Amniotic epithelial cell (primary cell): Measurements from ENCODE around the gene ARHGAP33.
"Not testable (repeated sequence)": the region's sequence is repeated elsewhere in the genome, so short reads cannot be mapped to it uniquely, and the experiment has no call there.

Experiments used
- DNase-seq: peaks from one replicate; pipeline ENCODE4 v3.0.0-alpha.2; 2010; ENCODE audit warnings: low read depth

ARHGAP33 gene

GRCh38 chr19:35755131-35755549 is 20.2 kb upstream of the ARHGAP33 start:
- DNase-seq: no peak

GRCh38 chr19:35755550-35756376 is 19.6 kb upstream of the ARHGAP33 start:
- DNase-seq: peak; percentile 71

GRCh38 chr19:35756377-35757230 is 18.8 kb upstream of the ARHGAP33 start, which contains the start of gene HSPB6:
Gene HSPB6, minus strand, starts transcription at chr19:35757029. Its CDS starts 21 bp downstream, at chr19:35757008.
- DNase-seq: peak; percentile 48

GRCh38 chr19:35757231-35757748 is 18.1 kb upstream of the ARHGAP33 start:
- peak; percentile 99 for DNase-seq

GRCh38 chr19:35757749-35758608 is 17.4 kb upstream of the ARHGAP33 start, which contains the start of gene PROSER3:
Gene PROSER3, plus strand, starts transcription at chr19:35758176. Its CDS starts 40 bp downstream, at chr19:35758216.
- peak; percentile 100 for DNase-seq

- DNase-seq: no peak
Measured at GRCh38 chr19:35759697-35760096, 15.7 kb upstream of the ARHGAP33 start.

GRCh38 chr19:35760711-35761349 is 14.5 kb upstream of the ARHGAP33 start:
- DNase-seq: no peak

- no peak for DNase-seq
Measured at GRCh38 chr19:35764432-35765315, 10.7 kb upstream of the ARHGAP33 start.

GRCh38 chr19:35766571-35767104 is 8.7 kb upstream of the ARHGAP33 start:
- no peak for DNase-seq

GRCh38 chr19:35767288-35768081 is 7.9 kb upstream of the ARHGAP33 start:
- DNase-seq: peak; percentile 62

- DNase-seq: no peak
Measured at GRCh38 chr19:35768082-35768421, 7.3 kb upstream of the ARHGAP33 start.

- DNase-seq: not testable (repeated sequence)
Measured at GRCh38 chr19:35772362-35772761, 3.0 kb upstream of the ARHGAP33 start.

GRCh38 chr19:35773020-35773806 is 2.2 kb upstream of the ARHGAP33 start:
- DNase-seq: peak; percentile 86

- DNase-seq: no peak
Measured at GRCh38 chr19:35774274-35775045, 904 bp upstream of the ARHGAP33 start.

- DNase-seq: no peak
Measured at GRCh38 chr19:35775046-35775297, 392 bp upstream of the ARHGAP33 start.

- no peak for DNase-seq
Measured at GRCh38 chr19:35776102-35776788, 881 bp downstream of the ARHGAP33 start.
